Body of pancreas (tissue), 4 donors: ENCODE measurements around the gene EEF1AKMT3. TPM values are rescaled to one million over a fixed set of nuclear protein-coding genes. Genes with fewer than 3 reads are reported as not detected.

Source experiments
- ATAC-seq: fragments of 150-250 bp; one replicate; pipeline ENCODE4 v1.9.1; 2016
- DNase-seq, 4 donors: peaks; one replicate each; pipeline ENCODE4 v3.0.0-alpha.2; 2019
- H3K27ac ChIP-seq, 4 donors: fragments of 200-600 bp; sonication (generic); 1 replicate in 3 of 4; 2 replicates in 1 of 4; pipeline versions ENCODE4 v1.5.1 to v1.6.1; 2016 to 2019; ENCODE audit warnings: mild to moderate bottlenecking in 1 of 4, mixed read lengths in 1 of 4, moderate library complexity in 1 of 4
- H3K27me3 ChIP-seq, 2 donors: fragments of 200-600 bp; sonication (generic); one replicate each; pipeline ENCODE4 v1.6.0; 2016; ENCODE audit warnings: mild to moderate bottlenecking in 1 of 2
- H3K36me3 ChIP-seq, 2 donors: fragments of 200-600 bp; sonication (generic); replicated peaks in 1 of 2; 2 replicates each; pipeline ENCODE4 v1.5.1; 2016; ENCODE audit warnings: low read depth in 2 of 2; ENCODE audit not compliant: insufficient read depth in 1 of 2
- H3K4me1 ChIP-seq: fragments of 200-600 bp; sonication (generic); one replicate; pipeline ENCODE4 v1.6.0; 2016
- H3K4me3 ChIP-seq, 2 donors: fragments of 200-600 bp; sonication (generic); 1 replicate in 1 of 2; 2 replicates in 1 of 2; pipeline ENCODE4 v1.5.1; 2016 to 2019
- H3K9me3 ChIP-seq, 3 donors: fragments of 200-600 bp; sonication (generic); 1 replicate in 2 of 3; 2 replicates in 1 of 3; pipeline ENCODE4 v1.5.1; 2016
- POLR2A ChIP-seq, 3 donors: fragments of 450-650 bp; IDR thresholded peaks; one replicate each; pipeline ENCODE4 v1.6.1; 2016; ENCODE audit warnings: antibody characterized with exemption in 3 of 3, mild to moderate bottlenecking in 2 of 3
- whole genome bisulfite sequencing, 2 donors: methylation state at CpG; one replicate each; pipeline ENCODE4 v1.1.5; 2017; 5-methylcytosine and 5-hydroxymethylcytosine counted together
- intact Hi-C: fragments of 100-400 bp; cut with DNase I; formaldehyde crosslinking; loops from one replicate; pipeline ENCODE4 v1.15.1; 2023
- total RNA-seq, 2 donors: library from RNA; depleted of rRNA; stranded (reverse); fragments of >200 nt; gene quantifications; one replicate each; pipeline ENCODE4 v1.1.0, GENCODE V29; 2016
- TF ChIP-seq, protein P1 (sequence below), 7 experiments: fragments of 450-650 bp in 4 of 7; fragments of 200-600 bp in 3 of 7; sonication (generic) in 3 of 7; IDR thresholded peaks; one replicate each; pipeline ENCODE4 v1.5.1; 2016 to 2019; ENCODE audit warnings: antibody characterized with exemption in 7 of 7

EEF1AKMT3 gene
- total RNA-seq, 2 donors from 2014 or later = 11.2 to 15.0 TPM

DNA sequence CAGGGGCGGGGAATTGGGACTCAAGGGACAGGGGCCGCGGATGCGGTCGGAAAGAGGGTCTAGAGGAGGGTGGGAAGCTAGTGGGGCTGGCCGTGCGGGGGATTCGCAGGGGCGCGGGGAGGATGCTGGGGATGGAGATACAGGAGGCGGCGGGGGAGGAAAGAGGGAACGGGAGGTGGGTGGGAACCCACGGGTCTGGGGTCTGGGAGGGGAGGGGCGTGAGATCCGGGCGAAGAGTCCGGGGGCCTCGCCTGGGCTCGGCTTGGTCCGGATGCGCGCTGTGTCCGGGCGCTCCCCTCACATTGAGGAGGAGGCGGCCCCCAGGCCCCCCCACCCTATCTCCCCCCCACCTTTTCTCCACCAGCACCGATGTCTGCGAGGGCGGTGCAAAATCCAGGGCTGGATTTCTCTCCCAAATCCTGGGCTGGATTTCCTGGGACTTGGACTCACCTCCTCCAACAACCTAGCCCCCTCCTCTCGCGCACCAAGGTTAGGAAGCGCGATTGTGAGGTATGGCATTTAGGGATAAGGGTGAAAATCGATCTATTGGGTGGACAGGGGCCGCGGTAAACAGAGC lies 33.7 kb upstream of the EEF1AKMT3 start, which contains the start of gene AGAP2:
Gene AGAP2 (minus strand): TSS at position 82 of the 577 bp plus-strand sequence. CDS start 496 bp downstream, outside the sequence.
- H3K27ac ChIP-seq = no peak within 1 kb of the TSS
- DNase-seq (no peak), ATAC-seq (no peak)
- no peak within 1 kb of the TSS for H3K4me3 ChIP-seq
- 4 to 21% methylated on average over 32 to 34 of the region's 36 CpGs for WGBS, 2 donors
- H3K4me1 ChIP-seq = peaks cover 31% of the 10 kb centered on the region
- H3K27me3 ChIP-seq = peaks cover 11 to 48% of the 10 kb centered on the region in 2 donors
- intact Hi-C loops = no loop called here
- H3K9me3 ChIP-seq = no peaks in the 10 kb centered on the region
- no peak for TF ChIP-seq POLR2A (IDR thresholded peaks at IDR 0.05)
- TF ChIP-seq, protein P1, sequence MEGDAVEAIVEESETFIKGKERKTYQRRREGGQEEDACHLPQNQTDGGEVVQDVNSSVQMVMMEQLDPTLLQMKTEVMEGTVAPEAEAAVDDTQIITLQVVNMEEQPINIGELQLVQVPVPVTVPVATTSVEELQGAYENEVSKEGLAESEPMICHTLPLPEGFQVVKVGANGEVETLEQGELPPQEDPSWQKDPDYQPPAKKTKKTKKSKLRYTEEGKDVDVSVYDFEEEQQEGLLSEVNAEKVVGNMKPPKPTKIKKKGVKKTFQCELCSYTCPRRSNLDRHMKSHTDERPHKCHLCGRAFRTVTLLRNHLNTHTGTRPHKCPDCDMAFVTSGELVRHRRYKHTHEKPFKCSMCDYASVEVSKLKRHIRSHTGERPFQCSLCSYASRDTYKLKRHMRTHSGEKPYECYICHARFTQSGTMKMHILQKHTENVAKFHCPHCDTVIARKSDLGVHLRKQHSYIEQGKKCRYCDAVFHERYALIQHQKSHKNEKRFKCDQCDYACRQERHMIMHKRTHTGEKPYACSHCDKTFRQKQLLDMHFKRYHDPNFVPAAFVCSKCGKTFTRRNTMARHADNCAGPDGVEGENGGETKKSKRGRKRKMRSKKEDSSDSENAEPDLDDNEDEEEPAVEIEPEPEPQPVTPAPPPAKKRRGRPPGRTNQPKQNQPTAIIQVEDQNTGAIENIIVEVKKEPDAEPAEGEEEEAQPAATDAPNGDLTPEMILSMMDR (IDR thresholded peaks at IDR 0.05) = no peak
- H3K36me3 ChIP-seq = no peaks in the 10 kb centered on the region

DNA sequence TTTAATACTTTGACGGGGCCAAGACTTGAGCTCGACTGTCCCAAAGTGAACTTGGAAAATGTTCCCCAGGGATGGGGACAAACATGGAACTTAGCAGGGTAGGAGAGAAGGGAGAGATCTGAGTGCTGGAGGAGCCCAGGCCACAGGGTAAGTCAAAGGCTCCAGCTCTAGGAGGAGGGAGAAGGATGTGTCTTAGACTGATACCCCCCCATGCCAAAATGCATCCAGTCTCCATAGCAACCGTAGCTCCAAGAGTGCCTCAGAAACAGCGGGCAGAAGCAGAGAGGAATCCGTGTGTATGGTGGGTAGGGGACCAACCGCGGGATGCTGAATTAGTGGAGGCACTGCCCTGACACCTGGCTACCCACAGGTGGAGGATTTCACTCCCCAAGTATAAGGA lies 33.0 kb upstream of the EEF1AKMT3 start:
- TF ChIP-seq POLR2A (IDR thresholded peaks at IDR 0.05) = no peak
- TF ChIP-seq, protein P1 (IDR thresholded peaks at IDR 0.05) = no peak
- 18 to 24% methylated on average over 7 of the region's 7 CpGs for WGBS, 2 donors
- Histone ChIP-seq H3K4me1 (peaks cover 36% of the 10 kb centered on the region), H3K36me3 (no peaks in the 10 kb centered on the region), H3K27me3 (peaks cover 11 to 48% of the 10 kb centered on the region in 2 donors), H3K9me3 (no peaks in the 10 kb centered on the region), H3K4me3 (no peak overlapping the region), H3K27ac (no peak overlapping the region)
- intact Hi-C loops = no loop called here
- DNase-seq (no peak), ATAC-seq (no peak)

DNA sequence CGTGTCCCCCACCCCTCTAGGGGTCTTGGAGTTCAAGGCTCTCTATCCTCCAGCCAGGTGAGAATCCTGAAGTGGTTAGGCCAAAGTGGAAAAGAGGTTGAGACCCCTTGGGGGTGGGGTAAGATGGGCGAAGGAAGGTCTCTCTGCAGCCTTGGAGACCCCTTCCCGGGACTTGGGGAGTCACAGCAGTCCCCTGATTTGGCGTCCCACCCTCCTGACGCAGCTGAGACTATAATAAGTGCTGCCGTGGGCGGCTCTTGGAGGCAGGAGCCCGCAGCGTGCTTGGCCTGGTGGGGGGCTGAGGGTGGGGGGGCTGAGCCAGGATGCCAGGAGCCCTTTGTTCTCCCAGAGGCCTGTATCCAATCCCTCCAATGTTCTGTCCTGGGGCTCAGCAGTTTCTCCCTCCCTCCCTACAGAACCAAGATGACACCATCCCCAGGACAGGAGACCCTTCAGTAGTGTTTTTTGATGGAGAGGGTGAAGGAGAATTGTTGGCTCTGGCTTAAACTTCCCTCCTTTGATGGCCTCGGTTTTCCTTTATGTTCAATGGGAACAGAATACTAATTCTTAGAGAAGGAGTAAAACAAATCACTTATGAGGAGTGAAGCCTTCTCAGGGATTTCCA lies 32.4 kb upstream of the EEF1AKMT3 start:
- no peak overlapping the region for H3K4me3 ChIP-seq
- H3K9me3 ChIP-seq = no peaks in the 10 kb centered on the region
- TF ChIP-seq POLR2A (IDR thresholded peaks at IDR 0.05) = no peak
- TF ChIP-seq, protein P1 (IDR thresholded peaks at IDR 0.05) = no peak
- H3K27me3 ChIP-seq = peaks cover 11 to 46% of the 10 kb centered on the region in 2 donors
- intact Hi-C loops = no loop called here
- H3K36me3 ChIP-seq = no peaks in the 10 kb centered on the region
- WGBS, 2 donors = 40 to 46% methylated on average over 4 to 10 of the region's 10 CpGs
- ATAC-seq = no peak
- peaks cover 38% of the 10 kb centered on the region for H3K4me1 ChIP-seq
- H3K27ac ChIP-seq = no peak overlapping the region
- DNase-seq = no peak

DNA sequence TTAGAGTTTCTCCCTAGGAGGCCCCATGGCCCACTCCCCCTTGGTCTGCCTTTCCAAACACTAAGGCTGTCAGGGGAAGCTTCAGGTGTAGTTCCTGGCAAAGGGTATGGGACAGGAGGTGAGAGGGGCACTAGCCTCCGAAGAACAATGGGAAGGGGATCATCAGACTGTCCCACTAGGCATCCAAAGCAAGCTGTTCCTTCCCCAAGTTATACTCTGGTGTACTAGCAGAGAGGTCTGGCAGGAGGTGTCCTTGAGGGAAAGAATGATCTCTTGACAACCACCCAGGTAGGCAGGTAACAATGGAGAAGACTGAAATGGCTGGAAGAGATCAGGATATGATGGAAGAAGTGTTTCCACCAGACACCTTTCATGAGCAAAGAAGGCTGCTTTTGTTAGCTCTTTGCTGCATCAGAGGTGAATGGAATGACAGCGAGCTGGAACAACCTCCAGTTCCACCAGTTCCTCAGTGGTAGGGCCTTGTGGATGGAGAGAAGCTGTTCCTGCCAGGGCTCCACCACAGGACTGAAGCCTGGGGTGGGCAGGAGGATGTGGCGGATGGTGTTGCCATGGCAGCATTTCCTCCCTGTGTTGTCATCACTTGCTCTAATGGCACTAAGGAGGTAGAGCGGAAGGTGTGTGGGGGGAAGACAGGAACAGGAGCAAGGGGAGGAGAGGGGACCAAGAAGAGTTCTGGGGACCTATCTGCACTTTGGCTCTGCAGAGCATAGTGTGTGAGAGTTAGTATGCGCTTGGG lies 31.6 kb upstream of the EEF1AKMT3 start:
- Histone ChIP-seq H3K36me3 (no peaks in the 10 kb centered on the region), H3K27ac (no peak overlapping the region), H3K4me1 (peaks cover 42% of the 10 kb centered on the region), H3K4me3 (no peak overlapping the region), H3K9me3 (no peaks in the 10 kb centered on the region), H3K27me3 (peaks cover 11 to 39% of the 10 kb centered on the region in 2 donors)
- ATAC-seq (no peak), DNase-seq (peak in 1 of 4 donors; percentile 42)
- TF ChIP-seq, protein P1 (IDR thresholded peaks at IDR 0.05) = no peak
- no peak for TF ChIP-seq POLR2A (IDR thresholded peaks at IDR 0.05)
- WGBS, 2 donors = 43 to 72% methylated on average over 5 of the region's 5 CpGs
- intact Hi-C loops = no loop called here
